ENCODE data around the gene GPATCH3.
"Not testable (repeated sequence)": the region's sequence is repeated elsewhere in the genome, so short reads cannot be mapped to it uniquely, and the experiment has no call there.

GPATCH3 gene

GRCh38 chr1:26900001-26900814 lies at the start of gene GPATCH3:
GPATCH3 (minus strand) TSS chr1:26900467; CDS start chr1:26900442, 25 bp downstream.
- peak; percentile 57 for DNase-seq (ENCODE audit: low read depth)

GRCh38 chr1:26949926-26950319 lies 49.7 kb upstream of the GPATCH3 start:
- no peak for DNase-seq (ENCODE audit: low read depth)

- no peak for DNase-seq (ENCODE audit: low read depth)
Observed at GRCh38 chr1:26949266-26949925, 49.1 kb upstream of the GPATCH3 start.

GRCh38 chr1:26948725-26949057 lies 48.4 kb upstream of the GPATCH3 start:
- DNase-seq (ENCODE audit: low read depth), result not testable (repeated sequence)

- DNase-seq (ENCODE audit: low read depth), result no peak
Observed at GRCh38 chr1:26946270-26946669, 46.0 kb upstream of the GPATCH3 start.

- no peak for DNase-seq (ENCODE audit: low read depth)
Observed at GRCh38 chr1:26945728-26946127, 45.5 kb upstream of the GPATCH3 start.

- DNase-seq (ENCODE audit: low read depth), result no peak
Observed at GRCh38 chr1:26945138-26945537, 44.9 kb upstream of the GPATCH3 start.

- no peak for DNase-seq (ENCODE audit: low read depth)
Observed at GRCh38 chr1:26942656-26943055, 42.4 kb upstream of the GPATCH3 start.

GRCh38 chr1:26941311-26941710 lies 41.0 kb upstream of the GPATCH3 start:
- no peak for DNase-seq (ENCODE audit: low read depth)

- DNase-seq (ENCODE audit: low read depth), result no peak
Observed at GRCh38 chr1:26938659-26939025, 38.4 kb upstream of the GPATCH3 start.

GRCh38 chr1:26938004-26938658 lies 37.9 kb upstream of the GPATCH3 start:
- no peak for DNase-seq (ENCODE audit: low read depth)

- no peak for DNase-seq (ENCODE audit: low read depth)
Observed at GRCh38 chr1:26936823-26937222, 36.6 kb upstream of the GPATCH3 start.

- DNase-seq (ENCODE audit: low read depth), result no peak
Observed at GRCh38 chr1:26932531-26932930, 32.3 kb upstream of the GPATCH3 start.

GRCh38 chr1:26923711-26924110 lies 23.4 kb upstream of the GPATCH3 start:
- DNase-seq (ENCODE audit: low read depth), result no peak

GRCh38 chr1:26922901-26923300 lies 22.6 kb upstream of the GPATCH3 start:
- no peak for DNase-seq (ENCODE audit: low read depth)

- DNase-seq (ENCODE audit: low read depth), result no peak
Observed at GRCh38 chr1:26922431-26922729, 22.1 kb upstream of the GPATCH3 start.

- peak; percentile 83 for DNase-seq (ENCODE audit: low read depth)
Observed at GRCh38 chr1:26921540-26922430, 21.5 kb upstream of the GPATCH3 start, which contains the start of gene NUDC. NUDC (plus strand) TSS chr1:26921743; CDS start chr1:26921849, 106 bp downstream.

- no peak for DNase-seq (ENCODE audit: low read depth)
Observed at GRCh38 chr1:26921126-26921539, 20.9 kb upstream of the GPATCH3 start.

- no peak for DNase-seq (ENCODE audit: low read depth)
Observed at GRCh38 chr1:26915204-26915842, 15.1 kb upstream of the GPATCH3 start.

- no peak for DNase-seq (ENCODE audit: low read depth)
Observed at GRCh38 chr1:26913754-26914619, 13.7 kb upstream of the GPATCH3 start, which contains the start of gene NR0B2. NR0B2 (minus strand) TSS chr1:26913975; CDS start chr1:26913940, 35 bp downstream.

- DNase-seq (ENCODE audit: low read depth), result no peak
Observed at GRCh38 chr1:26913389-26913753, 13.1 kb upstream of the GPATCH3 start.

Data from GM04503 (cell line).